ENCODE measurements around the gene TNNC1. TPM values are rescaled to one million over a fixed set of nuclear protein-coding genes. Genes with fewer than 3 reads are reported as not detected.

Gene TNNC1
- total and polyA plus RNA-seq, 10 of the 15 experiments (the other 5 are each of a cell fraction or from before 2014, with no cell fraction given): 0.13 to 1.3 (median 0.53) TPM; not detected in 2

GRCh38 chr3:52469001-52469400, 15.2 kb upstream of the TNNC1 start (continued):
- TF ChIP-seq, protein P1, sequence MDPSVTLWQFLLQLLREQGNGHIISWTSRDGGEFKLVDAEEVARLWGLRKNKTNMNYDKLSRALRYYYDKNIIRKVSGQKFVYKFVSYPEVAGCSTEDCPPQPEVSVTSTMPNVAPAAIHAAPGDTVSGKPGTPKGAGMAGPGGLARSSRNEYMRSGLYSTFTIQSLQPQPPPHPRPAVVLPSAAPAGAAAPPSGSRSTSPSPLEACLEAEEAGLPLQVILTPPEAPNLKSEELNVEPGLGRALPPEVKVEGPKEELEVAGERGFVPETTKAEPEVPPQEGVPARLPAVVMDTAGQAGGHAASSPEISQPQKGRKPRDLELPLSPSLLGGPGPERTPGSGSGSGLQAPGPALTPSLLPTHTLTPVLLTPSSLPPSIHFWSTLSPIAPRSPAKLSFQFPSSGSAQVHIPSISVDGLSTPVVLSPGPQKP (IDR thresholded peaks at IDR 0.05; ENCODE audit: low read depth, low read length): no peak
- TF ChIP-seq MEF2B (IDR thresholded peaks at IDR 0.05; ENCODE audit: partially characterized antibody, poor library complexity, severe bottlenecking) (no peak), CHD1 (IDR thresholded peaks at IDR 0.05; ENCODE audit: low read depth, low read length) (no peak), RAD51 (IDR thresholded peaks at IDR 0.05) (no peak)

GRCh38 chr3:52468336-52468735, 14.5 kb upstream of the TNNC1 start:
- ChIA-PET CTCF (no interaction called here), SMC1A (ENCODE audit: uncharacterized antibody, unreplicated experiment) (no interaction called here), RAD21 (ENCODE audit: unreplicated experiment) (no interaction called here), POLR2A (interaction anchor here (0.6 kb wide), 1 partner anchor 578 kb away, joined by 6 read pairs; the partner anchor contains the start of gene SFMBT1)
- in situ Hi-C loops (cut with MboI) (no loop called here), intact Hi-C loops (cut with micrococcal nuclease; ENCODE audit: unreplicated experiment) (no loop called here)
- FAIRE-seq (no peak), DNase-seq (ENCODE audit: low read depth, low spot score) (no peak), ATAC-seq (no peak)
- no peak for TF ChIP-seq RFX5 (IDR thresholded peaks at IDR 0.05; ENCODE audit: low read depth, low read length)
- TF ChIP-seq, protein P2, sequence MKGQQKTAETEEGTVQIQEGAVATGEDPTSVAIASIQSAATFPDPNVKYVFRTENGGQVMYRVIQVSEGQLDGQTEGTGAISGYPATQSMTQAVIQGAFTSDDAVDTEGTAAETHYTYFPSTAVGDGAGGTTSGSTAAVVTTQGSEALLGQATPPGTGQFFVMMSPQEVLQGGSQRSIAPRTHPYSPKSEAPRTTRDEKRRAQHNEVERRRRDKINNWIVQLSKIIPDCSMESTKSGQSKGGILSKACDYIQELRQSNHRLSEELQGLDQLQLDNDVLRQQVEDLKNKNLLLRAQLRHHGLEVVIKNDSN (IDR thresholded peaks at IDR 0.05; ENCODE audit: borderline replicate concordance, extremely low read length, insufficient read depth, low read depth, low read length): no peak
- no TSS peak for BruUV-seq (replicated peaks)
- H3K79me2 ChIP-seq (ENCODE audit: control insufficient read depth, insufficient read depth, low read length): no peaks in the 10 kb centered on the region
- no peak overlapping the region for H3K4me3 ChIP-seq
- peaks cover 15 to 17% of the 10 kb centered on the region in 2 experiments; a peak in 3 of 4 replicates for H3K36me3 ChIP-seq (ENCODE audit: control insufficient read depth in 2 of 2, insufficient read depth in 2 of 2, low read length in 1 of 2)
- H3K27ac ChIP-seq (ENCODE audit: control insufficient read depth, insufficient read depth): no peak overlapping the region
- H3K9me3 ChIP-seq (replicated peaks; ENCODE audit: control insufficient read depth, insufficient read depth, low read length): no peaks in the 10 kb centered on the region
- no peak overlapping the region for H2AFZ ChIP-seq (ENCODE audit: control insufficient read depth, low read depth, low read length)
- H3K4me2 ChIP-seq (ENCODE audit: control insufficient read depth, insufficient read depth): no peak overlapping the region
- no peaks in the 10 kb centered on the region for H3K27me3 ChIP-seq (replicated peaks in 1 of 2; ENCODE audit: control insufficient read depth in 2 of 2, insufficient read depth in 2 of 2, low read length in 1 of 2)
- H3K4me1 ChIP-seq (ENCODE audit: control insufficient read depth, insufficient read depth, low read length): no peaks in the 10 kb centered on the region
- H4K20me1 ChIP-seq (ENCODE audit: control insufficient read depth, insufficient read depth): no peaks in the 10 kb centered on the region
- WGBS (ENCODE audit: insufficient coverage, insufficient replicate concordance, low lambda C conversion rate, missing lambda C conversion rate): 94% methylated on average over 9 of the region's 9 CpGs
- H3K9ac ChIP-seq (ENCODE audit: control insufficient read depth, insufficient read depth, low read length): no peak overlapping the region
